Vagina (tissue), 2 donors: ENCODE results near the gene GK. TPM values are rescaled to one million over a fixed set of nuclear protein-coding genes. Genes with fewer than 3 reads are reported as not detected.

Source experiments
- DNase-seq, 2 donors: peaks; one replicate each; pipeline ENCODE4 v3.0.0-alpha.2; 2017; ENCODE audit errors: extremely low spot score in 2 of 2
- H3K27ac ChIP-seq: fragments of 200-600 bp; sonication (generic); one replicate; pipeline ENCODE4 v1.5.1; 2019
- H3K27me3 ChIP-seq: fragments of 200-600 bp; sonication (generic); one replicate; pipeline ENCODE4 v1.5.1; 2019
- H3K36me3 ChIP-seq, 2 donors: fragments of 200-600 bp; sonication (generic); one replicate each; pipeline ENCODE4 v1.5.1; 2017 to 2019
- H3K4me1 ChIP-seq: fragments of 200-600 bp; sonication (generic); one replicate; pipeline ENCODE4 v1.5.1; 2019
- H3K4me3 ChIP-seq, 2 donors: fragments of 200-600 bp; sonication (generic); 1 replicate in 1 of 2; 2 replicates in 1 of 2; pipeline ENCODE4 v1.5.1; 2016 to 2019
- H3K9me3 ChIP-seq: fragments of 200-600 bp; sonication (generic); one replicate; pipeline ENCODE4 v1.5.1; 2019
- CTCF ChIP-seq, 3 experiments: fragments of 450-650 bp in 2 of 3; fragments of 200-600 bp in 1 of 3; sonication (generic) in 1 of 3; IDR thresholded peaks; one replicate each; pipeline ENCODE4 v1.5.1; 2017 to 2019; ENCODE audit warnings: antibody characterized with exemption in 3 of 3, mild to moderate bottlenecking in 2 of 3, moderate library complexity in 2 of 3
- POLR2A ChIP-seq, 2 donors: fragments of 450-650 bp; IDR thresholded peaks; one replicate each; pipeline ENCODE4 v1.6.1; 2017; ENCODE audit warnings: antibody characterized with exemption in 2 of 2, mild to moderate bottlenecking in 2 of 2, moderate library complexity in 2 of 2
- POLR2AphosphoS5 ChIP-seq, 2 donors: sonication (generic); formaldehyde crosslinking; IDR thresholded peaks; one replicate each; pipeline ENCODE4 v1.9.0; 2017; ENCODE audit warnings: antibody characterized with exemption in 2 of 2, mild to moderate bottlenecking in 2 of 2, low read depth in 1 of 2; ENCODE audit not compliant: insufficient read depth in 1 of 2
- intact Hi-C: fragments of 100-400 bp; cut with DNase I; formaldehyde crosslinking; loops from one replicate; pipeline ENCODE4 v1.15.1; 2023
- total RNA-seq: library from RNA; depleted of rRNA; stranded (reverse); fragments of >200 nt; gene quantifications from one replicate; pipeline ENCODE4 v1.2.3, GENCODE V29; 2016

GK gene
- total RNA-seq, 1 donor from 2014 or later: 7.6 TPM

GRCh38 chrX:30655991-30656390, 2.8 kb downstream of the GK start:
- Histone ChIP-seq H3K4me3 (no peak overlapping the region), H3K27me3 (no peaks in the 10 kb centered on the region), H3K4me1 (no peaks in the 10 kb centered on the region), H3K27ac (no peak overlapping the region), H3K9me3 (no peaks in the 10 kb centered on the region), H3K36me3 (no peaks in the 10 kb centered on the region)
- intact Hi-C loops: no loop called here
- no peak for DNase-seq
- TF ChIP-seq POLR2AphosphoS5 (IDR thresholded peaks at IDR 0.05; ENCODE audit: insufficient read depth in 1 of 2, low read depth in 1 of 2) (no peak), CTCF (IDR thresholded peaks at IDR 0.05) (no peak), POLR2A (IDR thresholded peaks at IDR 0.05) (no peak)

- no peak for TF ChIP-seq POLR2A (IDR thresholded peaks at IDR 0.05)
- TF ChIP-seq CTCF (IDR thresholded peaks at IDR 0.05): no peak
- TF ChIP-seq POLR2AphosphoS5 (IDR thresholded peaks at IDR 0.05; ENCODE audit: insufficient read depth in 1 of 2, low read depth in 1 of 2): no peak
- H3K36me3 ChIP-seq: no peaks in the 10 kb centered on the region
- H3K27me3 ChIP-seq: no peaks in the 10 kb centered on the region
- no peak overlapping the region for H3K27ac ChIP-seq
- H3K4me1 ChIP-seq: no peaks in the 10 kb centered on the region
- DNase-seq: no peak
- intact Hi-C loops: no loop called here
- H3K9me3 ChIP-seq: no peaks in the 10 kb centered on the region
- H3K4me3 ChIP-seq: no peak overlapping the region
Measured at GRCh38 chrX:30657196-30658161, 4.3 kb downstream of the GK start.

- intact Hi-C loops: no loop called here
- TF ChIP-seq POLR2A (IDR thresholded peaks at IDR 0.05) (no peak), POLR2AphosphoS5 (IDR thresholded peaks at IDR 0.05; ENCODE audit: insufficient read depth in 1 of 2, low read depth in 1 of 2) (no peak), CTCF (IDR thresholded peaks at IDR 0.05) (no peak)
Measured at GRCh38 chrX:30659421-30659820, 6.2 kb downstream of the GK start.

GRCh38 chrX:30661228-30661627, 8.0 kb downstream of the GK start:
- H3K36me3 ChIP-seq: no peaks in the 10 kb centered on the region
- H3K9me3 ChIP-seq: no peaks in the 10 kb centered on the region
- H3K4me3 ChIP-seq: no peak overlapping the region
- TF ChIP-seq POLR2A (IDR thresholded peaks at IDR 0.05) (no peak), POLR2AphosphoS5 (IDR thresholded peaks at IDR 0.05; ENCODE audit: insufficient read depth in 1 of 2, low read depth in 1 of 2) (no peak), CTCF (IDR thresholded peaks at IDR 0.05) (no peak)
- no peaks in the 10 kb centered on the region for H3K4me1 ChIP-seq
- intact Hi-C loops: no loop called here
- DNase-seq: no peak
- no peaks in the 10 kb centered on the region for H3K27me3 ChIP-seq
- no peak overlapping the region for H3K27ac ChIP-seq

More at GRCh38 chrX:30659421-30659820, 6.2 kb downstream of the GK start:
- DNase-seq: no peak
- Histone ChIP-seq H3K9me3 (no peaks in the 10 kb centered on the region), H3K4me1 (no peaks in the 10 kb centered on the region), H3K4me3 (no peak overlapping the region), H3K36me3 (no peaks in the 10 kb centered on the region), H3K27ac (no peak overlapping the region), H3K27me3 (no peaks in the 10 kb centered on the region)

- no peak for DNase-seq
- Histone ChIP-seq H3K27me3 (no peaks in the 10 kb centered on the region), H3K9me3 (no peaks in the 10 kb centered on the region), H3K36me3 (peaks cover 0 to under 1% of the 10 kb centered on the region in 2 donors), H3K4me3 (no peak overlapping the region), H3K4me1 (no peaks in the 10 kb centered on the region), H3K27ac (no peak overlapping the region)
- TF ChIP-seq POLR2A (IDR thresholded peaks at IDR 0.05) (no peak), POLR2AphosphoS5 (IDR thresholded peaks at IDR 0.05; ENCODE audit: insufficient read depth in 1 of 2, low read depth in 1 of 2) (no peak), CTCF (IDR thresholded peaks at IDR 0.05) (no peak)
- intact Hi-C loops: no loop called here
Measured at GRCh38 chrX:30663322-30663721, 10.1 kb downstream of the GK start.
